Neural progenitor cell (in vitro differentiated cells): ENCODE results near the gene LRRN1. TPM values are rescaled to one million over a fixed set of nuclear protein-coding genes. Genes with fewer than 3 reads are reported as not detected.

Experiments
- DNase-seq: peaks from one replicate; pipeline ENCODE4 v3.0.0-alpha.2; 2016; ENCODE audit warnings: low spot score
- H2AFZ ChIP-seq: fragments of 200-600 bp; sonication (generic); replicated peaks from 2 replicates; pipeline ENCODE4 v1.6.1; 2016; ENCODE audit warnings: antibody characterized with exemption
- H3F3A ChIP-seq: fragments of 200-600 bp; sonication (generic); 2 replicates; pipeline ENCODE4 v1.6.1; 2016; ENCODE audit warnings: antibody characterized with exemption, low read depth
- H3K27ac ChIP-seq: fragments of 200-600 bp; sonication (generic); 2 replicates; pipeline ENCODE4 v1.5.1; 2016; ENCODE audit warnings: mild to moderate bottlenecking
- H3K27me3 ChIP-seq: fragments of 200-600 bp; sonication (generic); 2 replicates; pipeline ENCODE4 v1.6.1; 2016; ENCODE audit warnings: mild to moderate bottlenecking, moderate library complexity
- H3K36me3 ChIP-seq: fragments of 200-600 bp; sonication (generic); 2 replicates; pipeline ENCODE4 v1.5.1; 2016
- H3K4me1 ChIP-seq: fragments of 200-600 bp; sonication (generic); 2 replicates; pipeline ENCODE4 v1.6.1; 2016; ENCODE audit warnings: mixed run types
- H3K4me2 ChIP-seq: fragments of 200-600 bp; sonication (generic); 2 replicates; pipeline ENCODE4 v1.6.1; 2016
- H3K4me3 ChIP-seq: fragments of 200-600 bp; sonication (generic); 2 replicates; pipeline ENCODE4 v1.5.1; 2016
- H3K79me2 ChIP-seq: fragments of 200-600 bp; sonication (generic); 2 replicates; pipeline ENCODE4 v1.6.1; 2016; ENCODE audit warnings: low read depth
- H3K9ac ChIP-seq: fragments of 200-600 bp; sonication (generic); 2 replicates; pipeline ENCODE4 v1.6.1; 2016
- H3K9me3 ChIP-seq: fragments of 200-600 bp; sonication (generic); 2 replicates; pipeline ENCODE4 v1.5.1; 2016; ENCODE audit warnings: low read depth
- H4K20me1 ChIP-seq: fragments of 200-600 bp; sonication (generic); 2 replicates; pipeline ENCODE4 v1.6.1; 2016; ENCODE audit warnings: low read depth
- H3K27ac Mint-ChIP-seq: 3 replicates; pipeline ENCODE4 v1.8.0; 2021; ENCODE audit warnings: mixed read lengths
- H3K27me3 Mint-ChIP-seq: 2 replicates; pipeline ENCODE4 v1.8.0; 2022; ENCODE audit warnings: low read depth, mild to moderate bottlenecking, inconsistent platforms, moderate library complexity, mixed read lengths; ENCODE audit not compliant: insufficient read depth
- H3K36me3 Mint-ChIP-seq: 3 replicates; pipeline ENCODE4 v1.8.0; 2021; ENCODE audit warnings: mixed read lengths
- H3K4me1 Mint-ChIP-seq: 3 replicates; pipeline ENCODE4 v1.8.0; 2021; ENCODE audit warnings: mixed read lengths
- H3K4me3 Mint-ChIP-seq: 3 replicates; pipeline ENCODE4 v1.8.0; 2021; ENCODE audit warnings: mild to moderate bottlenecking, moderate library complexity, mixed read lengths
- H3K9me3 Mint-ChIP-seq: 3 replicates; pipeline ENCODE4 v1.8.0; 2020; ENCODE audit warnings: mixed read lengths
- CTCF ChIP-seq: fragments of 200-600 bp; sonication (generic); IDR thresholded peaks from 2 replicates; pipeline ENCODE4 v1.5.1; 2017; ENCODE audit warnings: antibody characterized with exemption, mild to moderate bottlenecking
- EZH2 ChIP-seq: fragments of 200-600 bp; sonication (generic); IDR thresholded peaks from 2 replicates; pipeline ENCODE4 v1.6.1; 2017; ENCODE audit warnings: antibody characterized with exemption, mild to moderate bottlenecking, moderate library complexity
- EZH2phosphoT487 ChIP-seq: fragments of 200-600 bp; sonication (generic); IDR thresholded peaks from 2 replicates; pipeline ENCODE4 v1.6.1; 2017; ENCODE audit warnings: antibody characterized with exemption
- total RNA-seq: library from RNA; depleted of rRNA; stranded (reverse); fragments of >200 nt; gene quantifications from 2 replicates; pipeline ENCODE4 v1.2.3, GENCODE V29; 2015; ENCODE audit warnings: low replicate concordance

LRRN1 gene
- total RNA-seq, 1 donor from 2014 or later, result 57.9 TPM

- Mint-ChIP-seq H3K27ac (no peak overlapping the region), H3K4me1 (peaks cover 9% of the 10 kb centered on the region), H3K9me3 (no peaks in the 10 kb centered on the region), H3K27me3 (no peaks in the 10 kb centered on the region), H3K36me3 (no peaks in the 10 kb centered on the region), H3K4me3 (no peak overlapping the region)
- H3K4me3 ChIP-seq, result no peak overlapping the region
- no peak overlapping the region for H3K4me2 ChIP-seq
- no peak overlapping the region for H3K9ac ChIP-seq
- no peak overlapping the region for H2AFZ ChIP-seq
- no peaks in the 10 kb centered on the region for H4K20me1 ChIP-seq
- TF ChIP-seq EZH2 (no peak), CTCF (no peak), EZH2phosphoT487 (no peak)
- H3F3A ChIP-seq, result no peaks in the 10 kb centered on the region
- H3K27me3 ChIP-seq, result no peaks in the 10 kb centered on the region
- H3K36me3 ChIP-seq, result no peaks in the 10 kb centered on the region
- no peaks in the 10 kb centered on the region for H3K79me2 ChIP-seq
- no peak for DNase-seq
- no peaks in the 10 kb centered on the region for H3K9me3 ChIP-seq
- no peak overlapping the region for H3K27ac ChIP-seq
- peaks cover 6% of the 10 kb centered on the region for H3K4me1 ChIP-seq
Measured at GRCh38 chr3:3766140-3766539, 33.1 kb upstream of the LRRN1 start.

GRCh38 chr3:3771094-3771493, 28.1 kb upstream of the LRRN1 start:
- Histone ChIP-seq H3K79me2 (no peaks in the 10 kb centered on the region), H3K36me3 (no peaks in the 10 kb centered on the region), H3K9ac (no peak overlapping the region), H3K27me3 (no peaks in the 10 kb centered on the region), H3K27ac (no peak overlapping the region), H3K4me2 (no peak overlapping the region), H2AFZ (no peak overlapping the region), H3K9me3 (no peaks in the 10 kb centered on the region), H4K20me1 (no peaks in the 10 kb centered on the region), H3F3A (no peaks in the 10 kb centered on the region), H3K4me1 (no peaks in the 10 kb centered on the region), H3K4me3 (no peak overlapping the region)
- no peak overlapping the region for H3K27ac Mint-ChIP-seq
- no peaks in the 10 kb centered on the region for H3K4me1 Mint-ChIP-seq
- H3K9me3 Mint-ChIP-seq, result peaks cover 9% of the 10 kb centered on the region
- H3K36me3 Mint-ChIP-seq, result no peaks in the 10 kb centered on the region
- no peak overlapping the region for H3K4me3 Mint-ChIP-seq
- peaks cover 2% of the 10 kb centered on the region for H3K27me3 Mint-ChIP-seq
- TF ChIP-seq EZH2phosphoT487 (no peak), EZH2 (no peak), CTCF (no peak)
- no peak for DNase-seq

GRCh38 chr3:3771567-3771966, 27.7 kb upstream of the LRRN1 start:
- H3K27me3 Mint-ChIP-seq, result peaks cover 2% of the 10 kb centered on the region
- no peak overlapping the region for H2AFZ ChIP-seq
- H4K20me1 ChIP-seq, result no peaks in the 10 kb centered on the region
- H3K4me2 ChIP-seq, result no peak overlapping the region
- H3K4me1 ChIP-seq, result no peaks in the 10 kb centered on the region
- no peak overlapping the region for H3K4me3 ChIP-seq
- no peaks in the 10 kb centered on the region for H3K36me3 ChIP-seq
- H3K27me3 ChIP-seq, result no peaks in the 10 kb centered on the region
- TF ChIP-seq EZH2 (no peak), CTCF (no peak), EZH2phosphoT487 (no peak)
- no peak overlapping the region for H3K27ac ChIP-seq
- H3K27ac Mint-ChIP-seq, result no peak overlapping the region
- no peaks in the 10 kb centered on the region for H3K79me2 ChIP-seq
- H3K9me3 Mint-ChIP-seq, result peaks cover 12% of the 10 kb centered on the region
- H3K9ac ChIP-seq, result no peak overlapping the region
- H3K4me1 Mint-ChIP-seq, result no peaks in the 10 kb centered on the region
- no peak for DNase-seq
- H3K4me3 Mint-ChIP-seq, result no peak overlapping the region
- no peaks in the 10 kb centered on the region for H3K36me3 Mint-ChIP-seq
- H3F3A ChIP-seq, result no peaks in the 10 kb centered on the region
- no peaks in the 10 kb centered on the region for H3K9me3 ChIP-seq

GRCh38 chr3:3772338-3772737, 26.9 kb upstream of the LRRN1 start:
- H3K27ac ChIP-seq, result no peak overlapping the region
- no peak for DNase-seq
- H3K4me2 ChIP-seq, result no peak overlapping the region
- no peaks in the 10 kb centered on the region for H4K20me1 ChIP-seq
- H3F3A ChIP-seq, result no peaks in the 10 kb centered on the region
- no peak overlapping the region for H3K27ac Mint-ChIP-seq
- no peaks in the 10 kb centered on the region for H3K9me3 ChIP-seq
- no peaks in the 10 kb centered on the region for H3K27me3 ChIP-seq
- no peak overlapping the region for H3K4me3 Mint-ChIP-seq
- no peaks in the 10 kb centered on the region for H3K36me3 ChIP-seq
- H3K9ac ChIP-seq, result no peak overlapping the region
- no peaks in the 10 kb centered on the region for H3K4me1 Mint-ChIP-seq
- peaks cover 14% of the 10 kb centered on the region for H3K9me3 Mint-ChIP-seq
- H2AFZ ChIP-seq, result no peak overlapping the region
- peaks cover 2% of the 10 kb centered on the region for H3K27me3 Mint-ChIP-seq
- no peak overlapping the region for H3K4me3 ChIP-seq
- H3K4me1 ChIP-seq, result no peaks in the 10 kb centered on the region
- TF ChIP-seq CTCF (no peak), EZH2 (no peak), EZH2phosphoT487 (no peak)
- H3K36me3 Mint-ChIP-seq, result no peaks in the 10 kb centered on the region
- no peaks in the 10 kb centered on the region for H3K79me2 ChIP-seq
